T-helper 2 cell treated with Interferon-gamma antibody and Interleukin-4, amounts not matched to agents 100 ng/mL and 5 ng/mL, for 36 hours (primary cell): ENCODE measurements around the gene TMEM132C. TPM values are rescaled to one million over a fixed set of nuclear protein-coding genes. Genes with fewer than 3 reads are reported as not detected.

Source experiments
- intact Hi-C: fragments of 100-400 bp; cut with micrococcal nuclease; formaldehyde crosslinking; loops from one replicate; pipeline ENCODE4 v1.15.1; 2023
- total RNA-seq: library from RNA; stranded (reverse); gene quantifications from 2 replicates; pipeline ENCODE4 v1.2.3, GENCODE V29; 2022

Gene TMEM132C
- total RNA-seq, 1 donor from 2014 or later: not detected

DNA sequence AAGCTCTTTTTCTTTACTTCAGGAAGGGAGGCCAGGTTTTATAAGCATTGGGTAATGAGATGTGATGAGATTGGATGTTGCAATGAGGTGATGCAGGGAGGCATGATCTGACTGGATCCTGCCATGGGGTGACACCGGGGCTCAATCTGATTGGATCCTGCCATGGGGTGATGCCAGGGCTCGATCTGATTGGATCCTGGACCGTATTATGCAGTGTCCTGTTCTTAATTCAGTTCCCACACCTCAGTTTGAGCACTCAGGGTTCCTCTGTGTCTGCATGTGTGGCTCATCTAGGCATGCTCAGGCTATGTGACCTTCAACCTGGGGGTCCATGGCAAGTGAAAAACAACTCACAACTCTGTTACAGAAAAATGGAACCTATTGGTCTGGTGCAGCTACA is 390.4 kb downstream of the TMEM132C start:
- intact Hi-C loops: no loop called here

- intact Hi-C loops: no loop called here
These were observed 393.7 kb downstream of the TMEM132C start for GRCh38 chr12:128660532-128661225.

DNA sequence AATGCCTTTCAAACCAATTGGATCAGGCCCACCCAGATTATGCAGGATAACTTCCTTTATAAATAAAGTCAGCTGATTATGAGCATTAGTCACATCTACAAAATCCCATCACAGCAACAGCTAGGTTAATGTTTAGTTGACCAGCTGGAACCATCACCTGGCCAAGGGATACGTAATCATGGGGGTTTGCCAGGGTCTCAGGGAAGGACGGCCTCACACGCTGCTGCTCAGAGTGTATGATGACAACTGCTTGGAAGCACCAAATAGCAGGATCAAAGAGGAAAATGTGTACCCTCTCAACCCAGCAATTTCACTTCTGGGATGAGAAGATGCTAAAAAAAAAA is 394.2 kb downstream of the TMEM132C start:
- intact Hi-C loops: no loop called here

DNA sequence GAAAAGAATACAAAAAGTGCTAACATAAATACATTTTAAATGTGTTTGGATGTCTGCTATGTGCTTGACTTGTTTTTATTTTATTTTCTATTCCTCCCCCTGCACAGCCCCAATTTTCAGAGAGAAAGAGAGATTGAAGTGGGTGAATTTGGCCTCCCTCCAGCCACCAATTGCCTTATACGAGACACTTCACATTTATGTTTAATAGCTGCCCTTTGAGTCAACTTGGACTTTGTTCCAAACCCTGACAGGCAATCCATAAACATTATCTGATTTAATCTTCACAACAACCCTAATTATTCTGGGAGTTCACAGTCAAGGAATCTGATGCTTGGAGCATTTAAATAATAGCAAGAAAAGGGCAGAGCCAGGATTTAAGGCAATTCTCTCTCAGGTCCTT is 395.1 kb downstream of the TMEM132C start:
- intact Hi-C loops: no loop called here

DNA sequence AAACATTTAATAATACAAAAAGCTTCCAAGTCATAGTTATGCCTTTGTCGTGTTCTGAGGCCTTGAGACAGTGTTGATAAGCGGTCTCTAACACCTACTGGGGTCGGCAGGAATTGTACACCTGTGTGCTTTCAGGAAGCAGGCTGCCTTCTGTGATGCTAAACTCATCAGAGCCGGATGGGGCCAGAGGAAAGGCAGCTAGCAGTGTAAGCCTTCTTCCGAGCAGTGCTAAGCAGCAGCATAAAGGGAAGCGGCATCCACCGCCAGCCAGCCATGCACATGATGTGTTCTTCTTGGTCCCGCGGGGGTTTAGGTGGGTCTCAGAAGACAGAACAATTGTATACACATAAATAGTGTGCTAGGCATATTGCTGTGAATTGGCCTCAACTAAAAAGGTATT is 397.5 kb downstream of the TMEM132C start:
- intact Hi-C loops: no loop called here

GRCh38 chr12:128667193-128667592 is 400.2 kb downstream of the TMEM132C start:
- intact Hi-C loops: no loop called here

GRCh38 chr12:128671528-128672042 is 404.6 kb downstream of the TMEM132C start:
- intact Hi-C loops: no loop called here

- intact Hi-C loops: no loop called here
These were observed 405.5 kb downstream of the TMEM132C start for GRCh38 chr12:128672428-128672827.

- intact Hi-C loops: no loop called here
These were observed 405.9 kb downstream of the TMEM132C start for GRCh38 chr12:128672893-128673292.

- intact Hi-C loops: no loop called here
These were observed 408.6 kb downstream of the TMEM132C start for GRCh38 chr12:128675576-128675975.

DNA sequence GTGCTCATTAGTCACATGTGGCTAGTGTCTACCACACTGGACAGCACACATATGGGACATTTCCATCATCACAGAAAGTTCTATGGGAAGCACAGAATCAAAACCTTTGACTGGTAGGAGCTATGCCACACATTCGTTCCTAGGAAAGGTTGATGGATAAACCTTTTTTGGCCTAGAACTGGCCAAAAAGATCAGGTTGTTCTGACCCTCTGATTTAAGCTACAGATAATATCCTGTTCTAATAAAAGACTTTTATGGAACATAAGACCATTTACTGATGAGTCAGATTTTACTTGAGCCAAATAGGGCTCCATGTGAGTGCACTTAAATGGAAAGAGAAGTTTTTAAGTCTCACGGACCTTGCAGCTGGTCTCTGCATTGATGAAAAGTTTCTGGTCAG is 413.6 kb downstream of the TMEM132C start:
- intact Hi-C loops: no loop called here

DNA sequence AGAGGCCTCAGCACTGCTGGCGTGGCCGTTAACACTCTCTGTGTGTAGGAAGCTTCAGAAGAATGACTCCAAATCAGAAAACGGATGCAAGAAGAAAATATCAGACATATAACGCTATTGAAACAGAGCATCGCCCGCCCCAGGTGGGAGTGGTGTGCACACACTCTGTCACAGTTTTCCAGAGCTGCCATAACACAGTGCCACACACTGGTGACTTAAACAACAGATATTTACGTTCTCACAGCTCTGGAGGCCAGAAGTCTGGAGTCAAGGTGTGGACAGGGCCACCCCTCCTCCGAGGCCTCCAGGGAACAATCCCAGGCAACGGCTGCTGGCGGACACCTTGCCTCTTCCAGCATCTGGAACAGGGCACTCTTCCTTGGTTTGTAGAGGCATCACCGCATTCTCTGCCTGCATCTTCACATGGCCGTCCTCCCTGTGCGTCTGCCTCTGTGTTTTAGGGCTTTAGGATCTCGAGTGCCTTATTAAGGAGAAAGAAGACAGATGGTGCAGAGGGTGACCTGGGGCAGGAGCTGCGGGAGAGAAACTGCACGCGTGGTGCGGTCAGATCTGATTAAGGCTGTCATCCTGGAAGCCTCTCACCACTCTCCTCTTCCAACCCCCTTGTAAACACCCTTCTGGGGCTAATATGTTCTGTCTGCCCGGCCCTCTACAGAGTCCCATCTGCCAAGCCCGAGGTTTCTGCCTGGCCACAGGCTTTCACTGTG is 415.7 kb downstream of the TMEM132C start:
- intact Hi-C loops: no loop called here

DNA sequence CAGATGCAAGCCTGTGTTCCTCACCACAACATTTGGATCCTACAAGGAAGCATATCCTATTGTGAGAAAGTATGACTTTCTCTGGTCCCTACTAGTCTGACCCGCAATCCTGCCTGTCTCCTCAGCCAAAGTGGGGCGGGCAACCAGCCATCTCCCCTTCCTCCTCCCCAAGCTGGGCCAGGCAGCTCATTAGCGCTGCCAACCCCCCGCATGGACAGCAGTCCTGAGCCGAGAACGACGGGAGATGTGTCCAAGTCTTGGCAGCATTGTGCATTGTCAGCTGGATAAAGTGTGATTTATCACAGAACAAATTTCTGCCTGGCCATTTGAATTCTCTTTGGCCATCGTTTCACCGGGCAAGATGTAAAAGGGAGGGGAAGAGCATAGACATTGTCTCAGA is 417.4 kb downstream of the TMEM132C start:
- intact Hi-C loops: no loop called here

DNA sequence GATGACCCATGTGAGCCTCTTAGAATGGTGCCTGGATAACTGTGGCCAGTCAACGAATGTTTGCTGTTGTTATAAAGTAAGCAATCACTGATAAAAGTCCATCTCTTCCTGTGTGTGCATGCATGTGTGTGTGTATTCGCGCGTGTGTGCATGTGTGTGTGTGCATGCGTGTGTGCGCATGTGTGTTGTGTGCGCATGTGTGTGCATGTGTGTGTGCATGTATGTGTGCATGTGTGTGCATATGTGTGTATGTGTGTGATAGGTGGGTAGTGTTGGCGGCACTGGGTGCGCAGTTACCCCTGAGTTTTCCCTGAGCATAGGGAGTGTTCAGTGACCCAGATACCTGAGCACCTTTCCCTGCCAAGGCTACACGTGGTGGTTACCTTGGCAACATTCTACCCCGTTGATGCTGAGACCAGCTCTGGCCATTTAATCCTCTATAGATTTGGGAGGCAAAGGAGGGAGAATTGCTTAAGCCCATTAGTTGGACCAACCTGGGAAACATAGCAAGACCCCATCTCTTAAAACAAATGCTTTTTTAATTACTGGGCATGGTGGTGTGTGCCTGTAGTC is 419.0 kb downstream of the TMEM132C start:
- intact Hi-C loops: no loop called here

DNA sequence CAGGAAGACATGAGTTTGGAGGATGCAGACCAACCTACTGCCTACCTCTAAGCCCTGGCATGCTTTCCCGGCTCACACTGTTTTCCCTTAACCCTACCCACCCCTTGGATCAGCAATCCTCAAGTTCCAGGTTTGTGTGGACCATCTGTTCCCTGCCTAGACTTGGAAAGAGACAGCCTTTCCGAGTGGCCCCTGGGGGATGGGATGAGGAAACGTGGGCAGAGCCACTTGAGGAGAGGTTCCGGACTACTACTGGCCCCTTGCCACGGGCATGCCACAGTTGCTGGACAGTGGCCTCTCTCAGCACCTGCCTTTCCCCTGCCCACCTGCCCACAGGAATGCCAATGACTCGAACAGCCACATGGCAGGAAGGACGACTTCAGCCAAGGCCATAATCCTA is 420.9 kb downstream of the TMEM132C start:
- intact Hi-C loops: no loop called here

- intact Hi-C loops: no loop called here
These were observed 423.7 kb downstream of the TMEM132C start for GRCh38 chr12:128690641-128691040.

DNA sequence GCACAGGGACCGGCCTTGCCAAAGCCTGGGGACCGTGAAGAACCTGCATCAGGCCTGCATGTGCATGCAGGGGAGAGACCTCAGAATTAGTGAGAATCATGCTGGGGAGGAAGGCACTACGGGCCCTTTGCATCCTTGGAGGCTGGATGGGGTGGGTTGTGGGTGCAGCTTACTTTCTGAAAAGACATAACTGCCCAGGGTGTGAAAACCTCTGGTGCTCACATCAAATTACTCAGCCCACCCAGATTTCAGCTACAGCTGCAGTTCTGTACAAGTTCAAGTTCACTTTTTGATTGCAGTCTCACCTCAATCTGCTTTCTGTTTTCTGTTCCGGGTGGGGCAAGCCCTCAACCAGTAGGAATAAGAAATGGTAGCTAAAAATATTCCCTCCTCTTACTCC is 426.1 kb downstream of the TMEM132C start:
- intact Hi-C loops: no loop called here

GRCh38 chr12:128693771-128694170 is 426.8 kb downstream of the TMEM132C start:
- intact Hi-C loops: no loop called here

GRCh38 chr12:128694445-128694844 is 427.5 kb downstream of the TMEM132C start:
- intact Hi-C loops: no loop called here

DNA sequence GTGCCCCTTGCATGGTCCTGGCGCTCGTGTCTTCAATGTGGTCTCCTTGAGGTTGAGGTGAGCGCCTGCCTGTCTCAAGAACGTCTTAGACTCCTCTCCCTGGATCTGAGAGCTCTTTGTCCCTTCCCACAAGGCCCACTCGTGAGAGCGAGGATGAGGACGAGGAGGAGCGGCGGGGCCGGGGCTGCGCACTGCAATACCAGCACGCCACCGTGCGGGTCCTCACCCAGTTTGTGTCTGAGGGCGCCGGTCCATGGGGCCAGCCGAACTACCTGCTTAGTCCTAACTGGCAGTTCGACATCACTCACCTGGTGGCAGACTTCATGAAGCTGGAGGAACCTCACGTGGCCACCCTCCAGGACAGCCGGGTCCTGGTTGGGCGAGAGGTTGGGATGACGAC is 428.7 kb downstream of the TMEM132C start:
- intact Hi-C loops: no loop called here

DNA sequence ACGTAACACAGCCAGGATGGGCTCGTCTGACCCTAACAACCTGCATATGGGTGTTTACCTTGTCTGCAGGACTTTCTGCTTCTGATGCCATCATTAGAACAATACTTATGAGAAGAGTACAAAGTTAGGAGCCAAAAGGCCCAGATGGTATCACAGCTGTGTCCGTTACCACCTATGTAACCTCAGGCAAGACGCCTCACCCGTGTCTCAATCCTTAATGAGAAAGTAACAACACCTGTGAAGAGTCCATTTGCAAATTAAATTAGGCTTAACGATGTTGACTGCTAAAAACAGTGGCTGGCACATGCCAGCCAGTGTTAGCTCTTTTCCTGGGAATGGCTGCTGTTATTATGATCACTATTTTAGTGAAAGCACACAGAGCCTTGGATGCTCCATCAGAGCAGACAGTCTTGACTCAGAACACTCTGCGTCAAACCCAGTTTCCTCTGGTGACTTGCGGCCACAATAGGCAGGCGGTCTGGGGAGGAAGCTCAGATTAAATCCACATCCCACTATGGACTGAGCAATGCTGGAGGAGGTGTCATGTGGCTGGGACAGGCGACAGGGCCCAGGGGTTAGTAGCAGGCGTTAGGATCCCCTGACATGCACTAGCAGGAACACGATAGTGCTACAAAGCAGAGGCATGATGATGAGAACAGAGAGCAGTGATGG is 431.5 kb downstream of the TMEM132C start:
- intact Hi-C loops: no loop called here

DNA sequence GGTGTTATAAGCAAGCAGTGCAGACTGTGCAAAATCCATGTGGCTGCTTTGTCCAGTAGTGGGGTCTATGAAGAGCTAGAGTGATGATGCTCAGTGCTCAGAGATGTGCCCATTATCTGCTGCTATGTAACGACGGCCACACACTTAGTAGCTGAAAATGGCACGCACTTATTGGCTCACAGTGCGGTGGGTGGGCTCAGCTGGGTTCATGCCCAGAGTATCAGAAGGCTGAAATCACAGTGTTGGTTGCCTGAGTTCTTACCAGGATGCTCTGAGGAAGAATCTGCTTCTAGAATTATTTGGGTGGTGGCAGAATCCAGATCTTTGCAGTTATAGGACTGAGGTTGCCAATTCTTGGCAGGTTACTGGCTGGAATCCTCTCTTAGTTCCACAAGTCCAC is 432.1 kb downstream of the TMEM132C start:
- intact Hi-C loops: no loop called here
